ENCODE results near the gene PDK1. TPM values are rescaled to one million over a fixed set of nuclear protein-coding genes. Genes with fewer than 3 reads are reported as not detected.

Gene PDK1
- total RNA-seq, 1 donor from 2014 or later = 10.5 TPM

- no peak for TF ChIP-seq CTCF (conservative IDR thresholded peaks at IDR 0.05)
- H3K27ac Mint-ChIP-seq = no peak overlapping the region
- no peaks in the 10 kb centered on the region for H3K27me3 Mint-ChIP-seq
- H3K9me3 Mint-ChIP-seq = no peaks in the 10 kb centered on the region
- peaks cover 5% of the 10 kb centered on the region for H3K4me1 Mint-ChIP-seq (ENCODE audit: unreplicated experiment)
- no peaks in the 10 kb centered on the region for H3K36me3 Mint-ChIP-seq
- DNase-seq (ENCODE audit: extremely low spot score, unreplicated experiment) = no peak
- no peak overlapping the region for H3K4me3 Mint-ChIP-seq
These were observed 83.4 kb downstream of the PDK1 start for GRCh38 chr2:172639256-172639655.

- no peak for TF ChIP-seq CTCF (conservative IDR thresholded peaks at IDR 0.05)
- H3K27ac Mint-ChIP-seq = no peak overlapping the region
- no peaks in the 10 kb centered on the region for H3K36me3 Mint-ChIP-seq
- no peaks in the 10 kb centered on the region for H3K27me3 Mint-ChIP-seq
- DNase-seq (ENCODE audit: extremely low spot score, unreplicated experiment) = no peak
- no peaks in the 10 kb centered on the region for H3K9me3 Mint-ChIP-seq
- H3K4me3 Mint-ChIP-seq = no peak overlapping the region
- peaks cover 5% of the 10 kb centered on the region for H3K4me1 Mint-ChIP-seq (ENCODE audit: unreplicated experiment)
These were observed 83.9 kb downstream of the PDK1 start for GRCh38 chr2:172639823-172640222.

GRCh38 chr2:172640389-172640788 is 84.5 kb downstream of the PDK1 start:
- Mint-ChIP-seq H3K27ac (no peak overlapping the region), H3K27me3 (no peaks in the 10 kb centered on the region), H3K4me1 (ENCODE audit: unreplicated experiment) (peaks cover 5% of the 10 kb centered on the region), H3K9me3 (no peaks in the 10 kb centered on the region), H3K4me3 (no peak overlapping the region), H3K36me3 (no peaks in the 10 kb centered on the region)
- no peak for TF ChIP-seq CTCF (conservative IDR thresholded peaks at IDR 0.05)
- DNase-seq (ENCODE audit: extremely low spot score, unreplicated experiment) = no peak

- Mint-ChIP-seq H3K27ac (no peak overlapping the region), H3K4me1 (ENCODE audit: unreplicated experiment) (peaks cover 5% of the 10 kb centered on the region), H3K9me3 (no peaks in the 10 kb centered on the region)
These were observed 86.6 kb downstream of the PDK1 start for GRCh38 chr2:172642301-172643020.

GRCh38 chr2:172643142-172643541 is 87.3 kb downstream of the PDK1 start:
- Mint-ChIP-seq H3K36me3 (no peaks in the 10 kb centered on the region), H3K4me1 (ENCODE audit: unreplicated experiment) (peaks cover 5% of the 10 kb centered on the region), H3K27ac (no peak overlapping the region), H3K9me3 (peaks cover 6% of the 10 kb centered on the region), H3K4me3 (no peak overlapping the region), H3K27me3 (no peaks in the 10 kb centered on the region)
- no peak for DNase-seq (ENCODE audit: extremely low spot score, unreplicated experiment)
- TF ChIP-seq CTCF (conservative IDR thresholded peaks at IDR 0.05) = no peak

More at GRCh38 chr2:172642301-172643020, 86.6 kb downstream of the PDK1 start:
- Mint-ChIP-seq H3K4me3 (no peak overlapping the region), H3K36me3 (no peaks in the 10 kb centered on the region), H3K27me3 (no peaks in the 10 kb centered on the region)
- TF ChIP-seq CTCF (conservative IDR thresholded peaks at IDR 0.05) = no peak
- DNase-seq (ENCODE audit: extremely low spot score, unreplicated experiment) = no peak
